OCI-LY1 (cell line): ENCODE results near the gene ILDR1.
A peak's percentile ranks its signal among the peaks of the same experiment; 100 is the strongest.

ENCODE experiments used
- H2AFZ ChIP-seq: fragments of 200-600 bp; sonication (generic), shearing (Covaris generic); 2 replicates; pipeline ENCODE4 v1.6.0; 2014; ENCODE audit warnings: antibody characterized with exemption, mild to moderate bottlenecking, low read length
- H3F3A ChIP-seq: fragments of 200-600 bp; sonication (generic), shearing (Covaris generic); 2 replicates; pipeline ENCODE4 v1.6.0; 2014; ENCODE audit warnings: mild to moderate bottlenecking, antibody characterized with exemption, low read length, moderate library complexity; ENCODE audit not compliant: insufficient read depth
- H3K27ac ChIP-seq: fragments of 200-600 bp; sonication (generic); 2 replicates; pipeline ENCODE4 v1.5.1; 2014; ENCODE audit warnings: low read length, mixed run types, mild to moderate bottlenecking, low read depth; ENCODE audit not compliant: poor library complexity, severe bottlenecking
- H3K27me3 ChIP-seq: fragments of 200-600 bp; sonication (generic); 2 replicates; pipeline ENCODE4 v1.6.0; 2014; ENCODE audit warnings: antibody characterized with exemption, mild to moderate bottlenecking, low read length, moderate library complexity; ENCODE audit not compliant: insufficient read depth
- H3K36me3 ChIP-seq: fragments of 200-600 bp; sonication (generic); 2 replicates; pipeline ENCODE4 v1.6.1; 2014; ENCODE audit warnings: mild to moderate bottlenecking, antibody characterized with exemption, low read length, moderate library complexity, mixed read lengths; ENCODE audit not compliant: insufficient read depth
- H3K4me1 ChIP-seq: fragments of 200-600 bp; sonication (generic); 2 replicates; pipeline ENCODE4 v1.5.1; 2014; ENCODE audit warnings: mild to moderate bottlenecking, low read length, moderate library complexity; ENCODE audit not compliant: insufficient read depth, severe bottlenecking
- H3K4me2 ChIP-seq: fragments of 200-600 bp; sonication (generic), shearing (Covaris generic); 2 replicates; pipeline ENCODE4 v1.6.1; 2014; ENCODE audit warnings: low read length
- H3K4me3 ChIP-seq: fragments of 200-600 bp; sonication (generic); 2 replicates; pipeline ENCODE4 v1.5.1; 2014; ENCODE audit warnings: low read length, low read depth, mild to moderate bottlenecking, mixed read lengths; ENCODE audit not compliant: poor library complexity, severe bottlenecking
- H3K79me2 ChIP-seq: fragments of 200-600 bp; shearing (Covaris generic); 2 replicates; pipeline ENCODE4 v1.6.1; 2016; ENCODE audit warnings: mixed run types, low read length, mixed read lengths; ENCODE audit not compliant: insufficient read depth
- H3K9ac ChIP-seq: fragments of 200-600 bp; sonication (generic), shearing (Covaris generic); 2 replicates; pipeline ENCODE4 v1.6.1; 2014; ENCODE audit warnings: mild to moderate bottlenecking, low read length, mixed read lengths
- H3K9me2 ChIP-seq: fragments of 200-600 bp; sonication (generic), shearing (Covaris generic); 2 replicates; pipeline ENCODE4 v1.6.1; 2014; ENCODE audit warnings: low read depth, mild to moderate bottlenecking, low read length, mixed read lengths
- H3K9me3 ChIP-seq: fragments of 200-600 bp; shearing (Covaris generic); 2 replicates; pipeline ENCODE4 v1.6.1; 2014; ENCODE audit warnings: low read length, mixed read lengths
- H4K20me1 ChIP-seq: fragments of 200-600 bp; sonication (generic), shearing (Covaris generic); 2 replicates; pipeline ENCODE4 v1.6.0; 2016; ENCODE audit warnings: mild to moderate bottlenecking, low read length; ENCODE audit not compliant: insufficient read depth
- CTCF ChIP-seq: fragments of 200-600 bp; sonication (generic), shearing (Covaris generic); IDR thresholded peaks from 2 replicates; pipeline ENCODE4 v1.5.1; 2017; ENCODE audit warnings: mild to moderate bottlenecking, antibody characterized with exemption, low read length, moderate library complexity, mixed read lengths
- EZH2 ChIP-seq: fragments of 200-600 bp; sonication (generic), shearing (Covaris generic); IDR thresholded peaks from 2 replicates; pipeline ENCODE4 v1.8.0; 2017; ENCODE audit warnings: borderline replicate concordance, mixed run types, mild to moderate bottlenecking, antibody characterized with exemption, low read length, moderate library complexity, mixed read lengths

The ILDR1 gene

GRCh38 chr3:121979734-121980449 lies 42.2 kb downstream of the ILDR1 start:
- Histone ChIP-seq H3K79me2 (no peaks in the 10 kb centered on the region), H3K9ac (no peak overlapping the region), H3F3A (no peaks in the 10 kb centered on the region), H3K27me3 (no peaks in the 10 kb centered on the region), H3K4me1 (peaks cover 23% of the 10 kb centered on the region), H3K36me3 (no peaks in the 10 kb centered on the region), H3K4me2 (peak overlapping the region; percentile 11; the same call in 1 of the 2 replicates), H3K9me2 (no peaks in the 10 kb centered on the region), H3K4me3 (no peak overlapping the region), H4K20me1 (no peaks in the 10 kb centered on the region), H2AFZ (peak overlapping the region; percentile 75; the same call in 1 of the 2 replicates), H3K9me3 (peaks cover 9% of the 10 kb centered on the region; the same call in 1 of the 2 replicates), H3K27ac (no peak overlapping the region)
- no peak for TF ChIP-seq EZH2
- no peak for TF ChIP-seq CTCF

- Histone ChIP-seq H3K4me2 (no peak overlapping the region), H3K27me3 (no peaks in the 10 kb centered on the region), H2AFZ (no peak overlapping the region), H3K4me3 (no peak overlapping the region), H3K36me3 (no peaks in the 10 kb centered on the region), H3K9ac (no peak overlapping the region), H3K4me1 (peaks cover 23% of the 10 kb centered on the region), H3K79me2 (no peaks in the 10 kb centered on the region), H3K27ac (no peak overlapping the region), H3F3A (no peaks in the 10 kb centered on the region), H3K9me2 (no peaks in the 10 kb centered on the region), H4K20me1 (no peaks in the 10 kb centered on the region), H3K9me3 (peaks cover 5% of the 10 kb centered on the region; the same call in 1 of the 2 replicates)
- no peak for TF ChIP-seq CTCF
- no peak for TF ChIP-seq EZH2
Measured at GRCh38 chr3:121979246-121979645, 42.8 kb downstream of the ILDR1 start.

- TF ChIP-seq EZH2: no peak
- no peak for TF ChIP-seq CTCF
- Histone ChIP-seq H3K4me3 (no peak overlapping the region), H3K9me3 (no peaks in the 10 kb centered on the region), H3K9ac (no peak overlapping the region), H3K79me2 (no peaks in the 10 kb centered on the region), H3K27me3 (no peaks in the 10 kb centered on the region), H3K27ac (no peak overlapping the region), H2AFZ (no peak overlapping the region), H3K36me3 (no peaks in the 10 kb centered on the region), H3K9me2 (no peaks in the 10 kb centered on the region), H4K20me1 (no peaks in the 10 kb centered on the region), H3F3A (no peaks in the 10 kb centered on the region), H3K4me2 (no peak overlapping the region), H3K4me1 (peaks cover 21% of the 10 kb centered on the region)
Measured at GRCh38 chr3:121976727-121977126, 45.3 kb downstream of the ILDR1 start.
